Stimulated activated naive B cell treated with anti-CD40 and anti-IgM and Interleukin-4, amounts not matched to agents 10 μg/mL and 1 μg/mL and 100 μg/mL, for 72 hours (primary cell): ENCODE measurements around the gene NAIF1.
"Not testable (repeated sequence)": the region's sequence is repeated elsewhere in the genome, so short reads cannot be mapped to it uniquely, and the experiment has no call there.

Source experiments
- ATAC-seq, 2 donors: fragments of 150-1000 bp; cut with Tn5 transposase; replicated peaks; 2 replicates each; pipeline ENCODE4 v1.10.0; 2021; ENCODE audit warnings: moderate library complexity in 1 of 2
- DNase-seq: peaks from one replicate; pipeline ENCODE4 v3.0.0; 2021
- H3K27ac Mint-ChIP-seq: one replicate; pipeline ENCODE4 v1.8.0; 2022; ENCODE audit warnings: mild to moderate bottlenecking, mixed read lengths
- H3K27me3 Mint-ChIP-seq, 2 donors: one replicate each; pipeline ENCODE4 v1.8.0; 2022; ENCODE audit warnings: mixed read lengths in 2 of 2
- H3K36me3 Mint-ChIP-seq, 2 donors: one replicate each; pipeline ENCODE4 v1.8.0; 2022; ENCODE audit warnings: mixed read lengths in 2 of 2, mild to moderate bottlenecking in 1 of 2
- H3K4me1 Mint-ChIP-seq, 2 donors: one replicate each; pipeline ENCODE4 v1.8.0; 2022; ENCODE audit warnings: mixed read lengths in 2 of 2, mild to moderate bottlenecking in 1 of 2
- H3K4me3 Mint-ChIP-seq, 2 donors: one replicate each; pipeline ENCODE4 v1.8.0; 2022; ENCODE audit warnings: mild to moderate bottlenecking in 2 of 2, mixed read lengths in 2 of 2, moderate library complexity in 1 of 2
- H3K9me3 Mint-ChIP-seq, 2 donors: one replicate each; pipeline ENCODE4 v1.8.0; 2022; ENCODE audit warnings: mixed read lengths in 2 of 2, mild to moderate bottlenecking in 1 of 2

NAIF1 gene

DNA sequence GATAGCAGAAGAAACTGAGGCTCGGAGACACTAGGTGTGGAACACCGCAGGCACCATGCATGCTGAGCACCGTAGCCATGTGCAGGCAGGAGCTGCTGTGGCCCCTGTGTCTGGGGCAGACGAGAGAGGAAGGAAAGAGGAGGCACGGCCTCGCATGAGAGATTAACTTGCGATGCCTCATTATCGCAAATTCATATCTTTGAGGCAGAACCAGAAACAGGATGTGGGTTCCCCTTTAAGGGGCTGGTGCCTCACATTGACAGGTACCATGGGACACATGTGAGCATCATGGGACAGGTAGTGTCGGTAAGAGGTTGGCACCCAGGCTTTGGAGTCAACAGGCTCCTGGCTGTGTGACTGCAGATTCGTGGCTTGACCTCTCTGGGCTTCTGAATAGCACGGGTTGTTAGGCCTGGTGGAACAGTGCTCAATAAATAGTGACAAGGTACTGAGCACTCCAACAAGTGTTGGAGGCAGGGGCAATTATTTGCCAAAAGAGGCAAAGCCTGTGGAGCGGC is 40.8 kb downstream of the NAIF1 start:
- H3K27ac Mint-ChIP-seq = peak overlapping the region; percentile 94
- peak; percentile 82 to 87 for ATAC-seq
- H3K9me3 Mint-ChIP-seq = no peaks in the 10 kb centered on the region
- H3K27me3 Mint-ChIP-seq = no peaks in the 10 kb centered on the region
- H3K4me1 Mint-ChIP-seq = peaks cover 39 to 66% of the 10 kb centered on the region in 2 donors
- DNase-seq = peak; percentile 74
- peak overlapping the region; percentile 33 to 67 for H3K4me3 Mint-ChIP-seq
- H3K36me3 Mint-ChIP-seq = no peaks in the 10 kb centered on the region

GRCh38 chr9:128025736-128026135 is 41.4 kb downstream of the NAIF1 start:
- no peaks in the 10 kb centered on the region for H3K27me3 Mint-ChIP-seq
- H3K4me1 Mint-ChIP-seq = peaks cover 41 to 66% of the 10 kb centered on the region in 2 donors
- peak overlapping the region; percentile 94 for H3K27ac Mint-ChIP-seq
- no peaks in the 10 kb centered on the region for H3K9me3 Mint-ChIP-seq
- H3K36me3 Mint-ChIP-seq = no peaks in the 10 kb centered on the region
- ATAC-seq = no peak
- no peak for DNase-seq
- H3K4me3 Mint-ChIP-seq = peak overlapping the region; percentile 52 to 67

DNA sequence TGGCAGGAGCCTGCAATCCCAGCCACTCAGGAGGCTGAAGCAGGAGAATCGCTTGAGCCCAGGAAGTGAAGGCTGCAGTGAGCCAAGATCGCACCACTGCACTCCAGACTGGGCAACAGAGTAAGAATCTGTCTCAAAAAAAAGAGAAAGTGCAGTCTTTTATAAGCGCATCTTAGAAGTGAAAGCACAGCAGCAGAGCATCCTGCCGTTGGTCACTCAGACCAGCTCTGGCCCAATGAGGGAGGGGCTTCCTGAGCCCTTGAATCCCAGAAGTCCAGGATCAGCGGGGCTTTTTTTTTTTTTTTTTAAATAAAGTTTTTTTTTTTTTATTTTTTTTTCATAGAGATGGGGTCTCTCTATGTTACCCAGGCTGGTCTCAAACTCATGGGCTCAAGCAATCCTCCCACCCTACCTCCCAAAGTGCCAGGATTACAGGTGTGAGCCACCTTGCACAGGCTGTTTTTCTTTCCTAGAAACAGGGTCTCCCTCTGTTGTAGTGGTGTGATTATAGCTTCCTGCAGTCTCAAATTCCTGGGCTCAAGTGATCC is 42.3 kb downstream of the NAIF1 start:
- no peak for ATAC-seq

DNA sequence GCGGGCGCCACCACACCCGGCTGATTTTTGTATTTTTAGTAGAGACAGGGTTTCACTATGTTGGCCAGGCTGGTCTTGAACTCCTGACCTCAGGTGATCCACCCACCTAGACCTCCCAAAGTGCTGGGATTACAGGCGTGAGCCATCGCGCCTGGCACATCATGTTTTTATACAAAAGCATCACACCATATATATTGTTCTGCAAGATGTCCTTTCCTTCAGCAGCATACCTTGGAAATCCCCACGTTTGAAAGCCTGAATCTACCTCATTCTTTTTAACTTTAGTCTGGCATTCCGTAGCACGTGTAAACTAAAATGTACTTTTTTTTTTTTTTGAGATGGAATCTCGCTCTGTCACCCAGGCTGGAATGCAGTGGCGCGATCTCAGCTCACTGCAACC is 43.4 kb downstream of the NAIF1 start:
- DNase-seq, H3K36me3 Mint-ChIP-seq, H3K9me3 Mint-ChIP-seq, ATAC-seq, H3K27me3 Mint-ChIP-seq, H3K4me3 Mint-ChIP-seq: not testable (repeated sequence)
- Mint-ChIP-seq H3K27ac (peak overlapping the region; percentile 75), H3K4me1 (peaks cover 37 to 63% of the 10 kb centered on the region in 2 donors)

More for the DNA sequence above, 42.3 kb downstream of the NAIF1 start:
- no peak for DNase-seq
- peaks cover 40 to 67% of the 10 kb centered on the region in 2 donors for H3K4me1 Mint-ChIP-seq
- no peaks in the 10 kb centered on the region for H3K9me3 Mint-ChIP-seq
- no peaks in the 10 kb centered on the region for H3K27me3 Mint-ChIP-seq
- H3K36me3 Mint-ChIP-seq = no peaks in the 10 kb centered on the region
- H3K27ac Mint-ChIP-seq = no peak overlapping the region
- no peak overlapping the region for H3K4me3 Mint-ChIP-seq

DNA sequence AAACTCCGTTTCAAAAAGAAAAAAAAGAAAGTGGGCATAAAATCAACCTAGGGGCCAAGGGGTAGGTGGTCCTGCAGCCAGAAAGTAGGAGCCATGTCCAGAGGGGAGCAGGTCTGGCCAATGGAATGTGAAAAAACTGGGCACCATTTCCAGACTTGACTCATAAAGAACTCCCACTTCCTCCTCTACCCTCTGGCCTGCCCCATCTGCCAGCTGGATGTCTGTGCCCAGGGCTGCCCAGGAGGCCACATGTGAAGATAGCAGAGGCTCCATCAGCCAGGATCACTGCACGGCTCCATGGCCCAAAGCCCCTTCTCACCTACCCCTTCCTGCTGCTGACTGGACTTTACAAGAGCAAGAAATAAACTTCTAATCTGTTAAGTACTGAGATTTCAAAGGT is 44.2 kb downstream of the NAIF1 start:
- peaks cover 35 to 55% of the 10 kb centered on the region in 2 donors for H3K4me1 Mint-ChIP-seq
- no peak overlapping the region for H3K27ac Mint-ChIP-seq
- DNase-seq (no peak), ATAC-seq (no peak)
- H3K27me3 Mint-ChIP-seq = no peaks in the 10 kb centered on the region
- no peaks in the 10 kb centered on the region for H3K9me3 Mint-ChIP-seq
- no peak overlapping the region for H3K4me3 Mint-ChIP-seq
- no peaks in the 10 kb centered on the region for H3K36me3 Mint-ChIP-seq

DNA sequence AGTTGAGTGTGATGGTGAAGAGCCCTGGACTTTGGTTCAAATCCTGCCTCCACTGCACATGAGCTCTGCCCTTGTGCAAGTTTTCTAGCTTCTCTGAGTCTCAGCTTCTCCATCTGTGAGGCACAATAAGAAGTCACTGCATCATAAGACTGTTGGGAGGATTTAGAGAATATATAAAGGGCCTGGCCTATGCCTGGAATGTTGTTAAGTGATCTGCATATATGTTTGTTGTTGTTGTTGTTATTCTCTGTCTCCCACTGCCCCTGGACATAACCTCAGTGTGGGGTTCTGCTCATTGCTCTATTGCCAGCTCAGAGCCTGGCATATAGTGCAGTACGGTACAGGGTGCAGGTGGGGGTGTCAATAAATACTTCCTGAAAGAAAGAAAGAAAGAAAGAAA is 46.0 kb downstream of the NAIF1 start:
- Mint-ChIP-seq H3K27me3 (no peaks in the 10 kb centered on the region), H3K4me3 (no peak overlapping the region), H3K36me3 (no peaks in the 10 kb centered on the region), H3K27ac (peak overlapping the region; percentile 11), H3K4me1 (peaks cover 24 to 40% of the 10 kb centered on the region in 2 donors), H3K9me3 (no peaks in the 10 kb centered on the region)
- no peak for ATAC-seq
- DNase-seq = no peak

DNA sequence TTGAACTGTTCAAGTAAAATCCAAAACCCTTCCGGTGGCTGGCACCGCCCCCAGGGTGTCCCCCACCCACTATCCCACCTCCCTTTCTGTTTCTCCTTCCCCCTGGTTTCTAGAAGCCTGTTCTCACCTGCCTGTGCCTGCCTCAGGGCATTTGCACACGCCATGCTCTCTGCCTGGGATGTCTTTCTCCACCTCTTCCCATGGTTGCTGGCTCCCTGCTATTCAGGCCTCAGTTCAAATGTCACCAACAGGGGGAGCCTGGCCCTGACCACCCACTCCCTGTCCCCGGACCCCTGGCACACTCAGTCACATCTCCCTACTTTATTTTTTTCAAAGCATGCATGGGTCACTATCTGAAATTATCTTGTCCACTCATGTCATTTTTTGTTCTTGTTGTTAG is 46.4 kb downstream of the NAIF1 start:
- Mint-ChIP-seq H3K36me3 (no peaks in the 10 kb centered on the region), H3K9me3 (no peaks in the 10 kb centered on the region), H3K4me3 (no peak overlapping the region), H3K4me1 (peaks cover 20 to 36% of the 10 kb centered on the region in 2 donors), H3K27ac (peak overlapping the region; percentile 11), H3K27me3 (no peaks in the 10 kb centered on the region)
- no peak for DNase-seq
- no peak for ATAC-seq

DNA sequence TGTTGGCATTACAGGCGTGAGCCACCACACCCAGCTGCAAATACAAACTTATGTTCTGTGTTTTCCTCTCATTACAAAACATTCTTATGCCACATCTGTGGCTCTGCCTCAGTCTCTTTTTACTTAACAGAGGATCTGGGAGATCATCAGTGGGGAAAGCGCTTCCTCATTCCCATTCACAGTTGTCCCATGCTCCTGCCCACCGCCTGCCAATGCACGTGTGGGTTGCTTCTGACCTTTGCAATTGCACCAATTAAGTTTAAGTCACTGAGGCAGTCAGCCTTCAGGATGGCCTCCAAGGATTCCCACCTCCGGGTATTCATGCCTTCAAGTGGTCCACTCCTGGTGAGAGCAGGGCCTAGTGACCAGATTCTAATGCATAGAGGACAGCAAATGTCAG is 51.4 kb downstream of the NAIF1 start:
- Mint-ChIP-seq H3K9me3 (no peaks in the 10 kb centered on the region), H3K27ac (no peak overlapping the region), H3K4me1 (peaks cover 12 to 19% of the 10 kb centered on the region in 2 donors), H3K36me3 (no peaks in the 10 kb centered on the region), H3K27me3 (no peaks in the 10 kb centered on the region), H3K4me3 (no peak overlapping the region)
- ATAC-seq (no peak), DNase-seq (no peak)
